OCI-M1 (cell line): ENCODE data around the gene CWC22.
"Not testable (repeated sequence)": the region's sequence is repeated elsewhere in the genome, so short reads cannot be mapped to it uniquely, and the experiment has no call there.

Experiments used
- DNase-seq: peaks from one replicate; lab custom pipeline; 2025; lab: John Stamatoyannopoulos, UW

Gene CWC22

DNA sequence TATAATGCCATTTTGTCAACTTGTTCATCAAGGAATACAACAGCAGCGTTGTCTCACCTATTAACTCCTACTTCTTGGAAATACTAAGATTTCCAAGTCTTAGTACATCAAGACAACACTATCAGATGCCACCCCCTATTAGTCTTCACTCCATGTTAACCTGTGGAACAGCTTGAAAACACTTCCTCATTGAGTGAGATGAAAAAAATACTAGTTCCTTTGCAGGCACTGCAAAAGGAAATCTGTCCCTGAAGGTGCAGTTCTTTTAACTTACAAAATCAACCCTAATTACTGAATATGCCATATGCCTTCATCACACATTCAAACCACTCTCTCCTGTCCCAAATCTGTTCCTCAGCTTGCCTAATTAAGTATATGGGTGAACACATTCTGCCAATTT is 4.0 kb downstream of the CWC22 start:
- DNase-seq: peak; percentile 34

GRCh38 chr2:180002198-180002770 is 4.8 kb downstream of the CWC22 start:
- peak; percentile 56 for DNase-seq

GRCh38 chr2:180001726-180002125 is 5.4 kb downstream of the CWC22 start:
- DNase-seq: no peak

DNA sequence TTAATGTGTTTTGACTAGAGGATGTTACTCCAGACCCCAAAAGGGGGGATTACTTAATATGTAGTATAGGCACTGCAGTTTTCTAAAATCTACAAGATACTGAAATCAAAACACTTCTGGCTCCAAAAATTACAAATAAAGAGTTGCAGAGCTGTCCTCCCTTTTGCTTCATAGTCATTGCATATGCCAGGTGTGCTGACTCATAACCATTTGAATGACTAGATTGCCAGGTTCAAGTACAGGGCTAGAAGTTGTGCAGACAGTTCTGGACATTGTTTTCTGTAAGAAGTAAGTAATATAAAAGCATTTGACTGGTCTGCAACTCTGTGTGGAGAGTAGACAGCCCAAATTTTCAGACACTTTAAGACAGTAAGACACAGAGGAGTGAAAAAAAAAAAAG is 6.7 kb downstream of the CWC22 start:
- DNase-seq: peak; percentile 37

GRCh38 chr2:179999000-179999399 is 8.1 kb downstream of the CWC22 start:
- DNase-seq: no peak

- no peak for DNase-seq
These were observed 11.2 kb downstream of the CWC22 start for GRCh38 chr2:179995741-179996515.

DNA sequence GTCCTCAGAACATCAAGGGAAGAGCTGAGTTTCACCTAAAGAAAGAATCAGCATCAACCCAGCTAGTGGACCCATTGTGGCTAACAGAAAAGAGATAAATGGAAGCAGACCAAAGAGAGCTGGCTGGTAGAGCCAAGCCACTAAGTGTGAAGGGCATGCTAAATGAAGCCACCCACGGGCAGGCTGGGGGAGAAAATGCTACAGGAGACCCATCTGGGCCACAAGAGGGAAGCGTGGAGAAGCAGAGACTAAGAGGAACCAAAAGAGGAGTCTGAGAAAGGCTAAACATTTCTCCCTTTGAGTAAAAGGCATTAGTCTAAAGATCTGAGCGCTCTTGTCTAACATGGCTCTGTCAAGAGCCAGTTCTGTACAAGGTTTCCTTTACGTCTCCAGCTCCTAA is 15.8 kb downstream of the CWC22 start:
- DNase-seq: peak; percentile 75

DNA sequence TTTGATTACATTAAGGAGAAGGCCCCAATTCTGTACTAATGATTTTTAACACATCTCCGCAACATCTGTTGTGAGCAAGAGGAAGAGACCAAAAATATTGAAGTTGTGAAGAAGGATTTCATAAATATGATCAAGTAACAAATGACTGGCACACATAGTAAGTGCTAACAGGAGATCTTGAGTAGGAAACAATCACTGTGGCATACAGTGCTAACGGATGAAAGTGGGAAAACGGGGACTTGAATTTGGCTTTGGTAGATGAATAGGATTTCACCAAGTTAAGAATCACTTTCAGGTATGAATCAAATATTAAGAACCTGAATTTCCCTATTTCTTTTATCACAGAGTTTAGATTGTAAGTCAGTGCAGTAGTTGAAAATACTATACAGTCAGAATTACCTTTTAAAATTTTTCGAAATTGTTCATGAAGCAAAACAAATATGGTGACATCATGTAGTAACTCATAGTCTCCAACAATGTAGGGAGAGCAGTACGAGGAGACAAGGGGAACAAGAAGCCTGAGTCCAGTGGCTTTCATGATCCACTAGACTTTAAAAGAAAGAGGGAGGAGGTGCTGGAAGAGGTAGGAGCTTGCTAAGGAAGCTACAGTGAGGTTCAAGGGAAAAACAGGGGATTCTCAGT is 16.3 kb downstream of the CWC22 start:
- no peak for DNase-seq

DNA sequence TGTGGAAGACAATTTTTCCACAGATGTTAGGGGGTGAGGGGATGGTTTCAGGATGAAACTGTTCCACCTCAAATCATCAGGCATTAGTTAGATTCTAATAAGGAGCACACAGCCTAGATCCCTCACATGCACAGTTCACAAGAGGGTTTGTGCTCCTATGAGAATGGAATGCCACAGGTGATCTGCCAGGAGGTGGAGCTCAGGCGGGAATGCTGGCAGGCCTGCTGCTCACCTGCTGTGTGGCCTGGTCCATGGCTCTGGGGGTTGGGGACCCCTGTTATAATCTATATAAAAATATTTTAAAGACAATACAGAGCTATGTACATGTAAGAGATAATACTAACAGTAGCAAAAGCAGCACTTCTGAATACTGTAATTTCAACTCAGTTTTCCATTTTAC is 19.2 kb downstream of the CWC22 start:
- DNase-seq: no peak

- DNase-seq: peak; percentile 65
These were observed 21.8 kb downstream of the CWC22 start for GRCh38 chr2:179985163-179985820.

DNA sequence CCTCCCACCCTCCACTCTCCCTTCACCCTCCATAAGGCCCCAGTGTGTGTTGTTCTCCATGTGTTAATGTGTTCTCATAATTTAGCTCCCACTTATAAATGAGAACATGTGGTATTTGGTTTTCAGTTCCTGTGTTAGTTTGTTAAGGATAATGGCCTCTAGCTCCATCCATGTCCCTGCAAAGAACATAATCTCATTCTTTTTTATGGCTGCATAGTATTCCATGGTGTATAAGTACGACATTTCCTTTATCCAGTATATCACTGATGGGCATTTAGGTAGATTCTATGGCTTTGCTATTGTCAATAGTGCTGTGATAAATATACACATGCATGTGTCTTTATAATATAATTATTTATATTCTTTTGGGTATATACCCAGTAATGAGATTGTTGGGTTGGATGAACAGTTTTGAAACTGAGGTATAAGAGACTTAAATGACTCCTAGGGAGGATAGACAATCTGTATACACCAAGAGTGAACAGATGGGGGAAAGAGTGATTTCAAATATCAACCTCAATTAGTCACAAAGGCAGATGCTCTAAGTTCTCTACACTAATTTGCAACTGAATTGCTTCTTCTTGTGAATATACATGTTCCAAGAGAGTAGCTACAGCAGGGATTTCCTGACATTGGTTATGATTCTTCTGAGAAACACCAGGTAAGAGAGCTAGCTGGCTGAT is 23.7 kb downstream of the CWC22 start:
- DNase-seq: no peak

DNA sequence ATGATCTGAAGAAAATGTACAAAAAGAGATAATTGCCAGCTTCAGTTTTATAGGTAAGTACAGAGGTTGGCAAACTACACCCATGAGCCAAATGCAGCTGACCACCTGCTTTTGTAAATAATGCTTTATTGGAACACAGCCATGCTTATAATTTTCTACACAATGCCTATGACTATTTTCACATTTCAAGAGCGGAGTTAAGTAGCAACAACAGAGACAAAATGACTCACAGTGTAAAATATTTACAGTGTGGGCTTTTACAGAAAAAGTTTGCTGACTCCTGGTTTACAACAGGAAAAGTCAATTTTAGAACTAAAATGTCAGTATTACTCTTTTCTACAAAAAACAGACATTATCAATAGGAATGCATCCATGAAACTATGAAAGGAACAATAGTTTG is 26.0 kb downstream of the CWC22 start:
- no peak for DNase-seq

GRCh38 chr2:179974761-179975160 is 32.3 kb downstream of the CWC22 start:
- DNase-seq: no peak

DNA sequence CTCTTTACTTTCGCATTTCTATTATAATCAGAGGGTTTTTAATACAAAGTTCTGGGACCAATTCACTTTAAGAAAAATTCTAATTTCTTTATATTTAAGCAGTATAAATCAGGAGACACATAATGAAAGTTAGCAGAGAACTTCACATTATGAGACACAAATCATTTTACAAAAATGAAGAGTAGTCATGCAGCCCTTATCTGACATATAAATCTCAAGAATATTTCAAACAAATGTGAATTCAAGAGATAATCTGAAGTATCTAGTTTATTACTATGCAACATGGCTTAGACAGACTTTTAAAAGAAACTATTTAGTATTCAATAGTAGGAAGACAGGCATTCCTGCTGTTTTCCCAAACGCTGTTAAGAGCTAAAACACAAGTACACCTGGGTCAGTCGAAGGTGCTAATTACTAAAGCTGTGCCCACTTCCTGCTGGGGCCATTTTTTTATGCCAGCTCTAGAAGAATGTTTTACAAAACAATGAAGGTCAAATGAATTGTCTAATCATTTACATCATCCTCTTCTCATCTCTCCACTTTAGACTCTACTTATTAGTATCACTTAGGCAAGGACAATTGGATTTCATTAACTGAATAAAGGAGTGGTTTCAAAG is 40.2 kb downstream of the CWC22 start:
- DNase-seq: peak; percentile 44

GRCh38 chr2:179965291-179966258 is 41.5 kb downstream of the CWC22 start:
- peak; percentile 93 for DNase-seq

- DNase-seq: peak; percentile 17
These were observed 43.5 kb downstream of the CWC22 start for GRCh38 chr2:179963626-179964025.

GRCh38 chr2:179958251-179958650 is 48.8 kb downstream of the CWC22 start:
- DNase-seq: not testable (repeated sequence)

DNA sequence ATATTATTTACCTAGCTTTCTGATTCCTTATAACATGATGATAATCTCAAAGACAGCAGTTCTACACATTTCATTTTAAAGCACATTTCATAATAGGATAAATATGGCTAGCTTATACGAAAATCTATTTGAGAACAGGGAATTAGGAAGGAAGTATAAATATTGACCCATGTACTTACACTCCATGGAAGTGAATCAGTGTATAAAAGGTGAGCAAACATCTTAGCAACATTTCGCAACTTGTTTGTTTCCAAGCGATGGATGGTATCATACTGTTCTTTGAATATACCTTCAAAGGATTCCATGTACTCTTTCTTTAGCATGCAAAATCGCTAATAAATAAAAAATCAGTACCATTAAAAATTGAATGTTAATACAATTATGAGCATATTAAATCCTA is 53.1 kb downstream of the CWC22 start:
- no peak for DNase-seq

- no peak for DNase-seq
These were observed 53.7 kb downstream of the CWC22 start for GRCh38 chr2:179953359-179953758.

GRCh38 chr2:179952658-179953057 is 54.4 kb downstream of the CWC22 start:
- no peak for DNase-seq

DNA sequence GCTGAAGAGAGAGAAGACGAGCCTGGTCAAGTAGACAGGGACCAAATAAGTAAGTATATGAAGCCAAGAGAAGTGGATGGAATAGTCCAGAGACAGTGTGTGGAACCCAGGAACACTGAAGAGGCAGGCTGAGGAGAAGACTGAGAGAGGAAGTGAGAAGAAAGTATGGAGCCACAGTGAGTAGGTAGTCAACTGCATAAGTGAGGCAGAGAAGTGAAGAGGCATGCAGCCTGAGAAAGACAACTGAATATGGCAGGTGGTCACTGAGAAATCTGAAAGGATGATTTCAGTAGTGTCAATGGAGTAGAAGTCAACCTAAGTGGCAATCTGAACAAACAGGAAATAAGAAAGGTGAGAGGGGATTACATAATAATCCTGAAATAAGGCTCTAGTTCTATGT is 55.4 kb downstream of the CWC22 start:
- DNase-seq: no peak
